GM19467 (cell line): ENCODE results near the gene OTUD1.
A peak's percentile ranks its signal among the peaks of the same experiment; 100 is the strongest.

Source experiments
- ATAC-seq: cut with Tn5 transposase; IDR thresholded peaks from one replicate; pipeline ENCODE4 v1.9.1; 2021; ENCODE audit warnings: mild to moderate bottlenecking, moderate library complexity; ENCODE audit not compliant: unreplicated experiment

OTUD1 gene

GRCh38 chr10:23421397-23421796, 17.5 kb upstream of the OTUD1 start:
- ATAC-seq: no peak

- no peak for ATAC-seq
Observed at GRCh38 chr10:23422003-23422411, 16.9 kb upstream of the OTUD1 start.

- ATAC-seq: no peak
Observed at GRCh38 chr10:23432166-23432565, 6.7 kb upstream of the OTUD1 start.

GRCh38 chr10:23432639-23433038, 6.2 kb upstream of the OTUD1 start:
- no peak for ATAC-seq

- ATAC-seq: no peak
Observed at GRCh38 chr10:23433701-23434100, 5.2 kb upstream of the OTUD1 start.

- no peak for ATAC-seq
Observed at GRCh38 chr10:23435378-23435777, 3.5 kb upstream of the OTUD1 start.

GRCh38 chr10:23436983-23437382, 1.9 kb upstream of the OTUD1 start:
- no peak for ATAC-seq

- ATAC-seq: no peak
Observed at GRCh38 chr10:23437963-23438546, 820 bp upstream of the OTUD1 start.

- ATAC-seq: peak; percentile 5
Observed at GRCh38 chr10:23439452-23439960, 631 bp downstream of the OTUD1 start.

GRCh38 chr10:23439961-23440889, 1.4 kb downstream of the OTUD1 start:
- peak; percentile 13 for ATAC-seq

- ATAC-seq: no peak
Observed at GRCh38 chr10:23441251-23441650, 2.4 kb downstream of the OTUD1 start.

GRCh38 chr10:23442936-23443335, 4.1 kb downstream of the OTUD1 start:
- no peak for ATAC-seq

GRCh38 chr10:23445591-23445990, 6.7 kb downstream of the OTUD1 start:
- no peak for ATAC-seq

- no peak for ATAC-seq
Observed at GRCh38 chr10:23448323-23448722, 9.4 kb downstream of the OTUD1 start.

GRCh38 chr10:23448802-23449570, 10.1 kb downstream of the OTUD1 start:
- peak; percentile 87 for ATAC-seq

- no peak for ATAC-seq
Observed at GRCh38 chr10:23452033-23452655, 13.3 kb downstream of the OTUD1 start.

GRCh38 chr10:23453465-23453864, 14.6 kb downstream of the OTUD1 start:
- ATAC-seq: no peak

GRCh38 chr10:23457632-23458417, 18.9 kb downstream of the OTUD1 start:
- no peak for ATAC-seq

GRCh38 chr10:23459308-23459939, 20.5 kb downstream of the OTUD1 start:
- no peak for ATAC-seq

- ATAC-seq: no peak
Observed at GRCh38 chr10:23461557-23461956, 22.7 kb downstream of the OTUD1 start.
